GM18873 (cell line): ENCODE data around the gene SH3GL1.

Source experiments
- ATAC-seq: cut with Tn5 transposase; IDR thresholded peaks from one replicate; pipeline ENCODE4 v1.9.1; 2021; ENCODE audit warnings: mild to moderate bottlenecking, moderate library complexity, moderate number of reproducible peaks; ENCODE audit not compliant: unreplicated experiment, low FRiP score

Gene SH3GL1

DNA sequence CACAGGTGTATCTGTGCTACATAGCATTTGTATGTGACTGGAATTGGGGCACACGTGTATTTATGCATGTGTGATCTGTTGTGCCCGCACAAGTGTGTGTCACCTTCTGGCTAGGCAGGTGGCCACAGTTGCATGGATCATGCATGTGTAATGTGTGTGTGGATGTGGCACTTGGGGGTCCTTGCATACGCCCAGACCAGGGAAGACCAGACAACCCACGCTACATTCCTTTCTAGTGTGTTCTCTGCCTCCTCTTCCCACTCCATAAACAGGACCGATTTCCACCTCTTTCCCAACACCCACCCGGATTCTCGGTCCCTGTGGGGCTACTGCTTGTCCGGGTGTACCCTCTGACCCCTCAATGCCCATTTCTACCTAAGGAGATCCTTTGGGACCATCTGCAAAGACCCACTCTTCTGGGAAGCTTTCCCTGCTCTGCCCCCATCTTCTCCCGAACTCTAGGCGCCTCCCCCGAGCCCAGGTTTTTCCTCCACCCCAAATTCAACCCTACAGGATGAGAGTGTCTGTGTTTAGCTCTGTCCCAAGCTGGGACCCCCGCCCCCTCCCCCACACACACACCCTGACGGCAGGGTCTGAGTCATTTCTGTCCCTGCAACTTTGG, 74.0 kb downstream of the SH3GL1 start:
- no peak for ATAC-seq

DNA sequence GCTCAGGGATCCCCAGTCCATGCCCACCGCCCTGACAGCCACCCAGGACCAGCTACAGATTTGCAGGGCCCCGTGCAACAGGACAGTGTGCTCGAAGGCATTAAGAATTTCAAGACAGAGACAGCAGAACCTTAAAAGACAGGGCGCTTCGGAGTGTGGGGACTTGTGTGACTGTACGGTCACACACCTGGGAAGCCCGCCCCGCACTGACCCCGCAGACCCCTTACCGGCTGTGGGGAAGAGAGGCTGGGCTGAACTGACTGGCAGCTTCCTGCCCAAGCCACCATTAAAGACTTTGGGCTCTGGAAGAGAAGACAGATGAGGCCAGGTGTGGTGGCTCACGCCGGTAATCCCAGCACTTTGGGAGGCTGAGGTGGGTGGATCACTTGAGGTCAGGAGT, 76.1 kb downstream of the SH3GL1 start:
- no peak for ATAC-seq

DNA sequence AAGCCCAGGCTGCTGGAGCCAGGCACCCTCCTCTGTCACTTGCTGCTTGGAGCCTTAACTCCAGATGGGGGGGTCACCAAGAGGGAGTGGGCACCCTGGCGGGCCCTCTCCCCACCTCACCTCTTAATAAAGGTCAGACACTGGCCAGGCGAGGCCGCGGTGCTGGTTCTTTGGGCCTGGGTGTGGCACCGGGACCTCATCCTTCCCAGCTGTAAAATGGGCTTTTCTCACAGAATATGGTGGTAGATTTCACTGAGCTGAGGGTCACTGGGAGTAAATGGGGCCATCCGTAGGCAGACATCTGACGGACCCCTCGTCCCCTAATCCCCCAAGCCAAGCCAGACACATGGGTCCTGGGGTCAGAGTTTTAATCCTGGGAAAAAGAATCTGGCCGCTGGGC, 76.7 kb downstream of the SH3GL1 start:
- no peak for ATAC-seq

DNA sequence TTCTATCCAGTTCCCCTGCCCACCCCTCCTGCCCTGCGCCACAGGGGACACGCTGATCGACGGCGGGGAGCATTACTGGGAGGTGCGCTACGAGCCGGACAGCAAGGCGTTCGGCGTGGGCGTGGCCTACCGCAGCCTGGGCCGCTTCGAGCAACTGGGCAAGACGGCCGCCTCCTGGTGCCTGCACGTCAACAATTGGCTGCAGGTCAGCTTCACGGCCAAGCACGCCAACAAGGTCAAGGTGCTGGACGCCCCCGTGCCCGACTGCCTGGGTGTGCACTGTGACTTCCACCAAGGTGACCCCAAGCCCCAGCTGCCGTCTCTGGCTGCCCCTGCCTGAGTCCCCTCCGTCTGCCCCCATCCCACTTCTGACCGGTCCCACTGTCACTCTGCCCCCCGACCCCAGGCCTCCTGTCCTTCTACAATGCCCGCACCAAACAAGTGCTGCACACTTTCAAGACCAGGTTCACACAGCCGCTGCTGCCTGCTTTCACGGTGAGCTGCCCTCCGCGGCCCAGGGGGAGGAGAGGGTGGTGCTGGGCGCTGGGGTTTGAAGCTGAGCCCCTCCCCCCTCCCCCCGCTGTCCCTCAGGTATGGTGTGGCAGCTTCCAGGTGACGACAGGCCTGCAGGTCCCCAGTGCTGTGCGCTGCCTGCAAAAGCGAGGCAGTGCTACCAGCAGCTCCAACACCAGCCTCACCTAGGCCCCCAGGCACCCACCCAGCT, 77.2 kb downstream of the SH3GL1 start:
- ATAC-seq: no peak

DNA sequence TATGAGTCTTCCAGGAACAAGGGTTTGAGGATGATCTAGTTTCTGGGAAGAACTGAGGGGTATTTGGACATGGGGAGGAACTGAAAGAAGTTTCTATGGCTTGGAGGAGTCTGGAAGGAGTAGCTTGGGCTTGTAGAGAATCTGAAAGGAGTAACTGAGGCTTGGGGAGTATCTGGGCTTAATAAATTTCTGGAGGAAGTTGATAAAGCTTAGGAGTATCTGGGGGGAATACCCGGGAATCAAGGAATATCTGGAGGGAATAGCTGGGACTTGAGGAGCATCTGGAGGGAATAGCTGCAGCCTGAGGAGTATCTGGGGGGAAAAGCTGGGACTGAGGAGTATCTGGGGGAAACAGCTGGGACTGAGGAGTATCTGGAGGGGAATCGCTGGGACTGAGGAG, 79.9 kb downstream of the SH3GL1 start:
- no peak for ATAC-seq

DNA sequence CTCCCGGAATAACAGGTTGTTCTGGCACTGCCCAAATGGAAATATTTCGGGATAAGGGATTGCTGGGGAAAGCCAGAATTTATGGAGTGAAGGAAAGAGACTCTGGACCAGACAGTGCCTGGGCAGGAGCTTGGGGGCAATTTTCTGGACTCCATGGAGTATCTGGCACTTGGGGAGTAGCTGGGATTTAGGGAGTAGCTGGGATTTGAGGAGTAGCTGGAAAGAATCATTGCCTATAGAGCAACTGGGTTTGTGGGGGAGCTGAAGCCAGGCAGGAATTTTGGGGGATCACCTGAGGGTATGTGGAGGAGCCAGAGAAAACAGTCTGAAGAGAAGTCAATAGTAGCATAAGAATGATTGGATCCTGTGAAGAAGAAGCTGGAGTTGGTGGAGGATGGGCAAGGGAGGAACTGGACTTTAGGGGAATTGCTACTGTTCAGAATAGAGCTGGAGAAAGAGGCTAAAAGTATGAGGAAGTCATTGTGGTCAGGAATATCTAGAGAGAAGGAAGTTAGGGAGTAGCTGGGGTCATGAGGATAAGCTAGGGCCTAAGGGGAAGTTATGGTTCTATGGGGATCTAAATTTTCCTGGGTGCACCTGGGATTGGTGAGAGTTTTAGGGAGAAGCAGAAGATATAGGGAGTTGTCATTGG, 81.2 kb downstream of the SH3GL1 start:
- no peak for ATAC-seq

DNA sequence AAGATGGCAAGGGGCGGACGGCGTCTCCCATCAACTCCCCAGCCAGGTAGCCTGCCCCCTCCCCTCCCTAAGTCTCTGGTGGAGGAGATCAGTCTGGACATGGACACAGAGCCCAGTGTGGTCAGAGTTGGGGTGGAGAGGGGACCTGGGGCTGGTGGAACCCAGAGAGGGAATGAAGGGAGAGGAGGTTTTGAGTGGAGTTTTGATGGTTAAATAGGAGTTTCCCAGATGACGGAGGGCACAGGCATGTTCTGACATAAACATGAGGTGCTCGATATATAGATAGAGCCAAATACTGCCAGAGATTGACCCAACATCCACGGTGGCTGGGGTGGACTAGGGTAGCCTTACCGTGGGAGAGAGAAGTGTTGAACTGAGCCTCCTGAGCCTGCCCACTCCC, 81.9 kb downstream of the SH3GL1 start:
- no peak for ATAC-seq

DNA sequence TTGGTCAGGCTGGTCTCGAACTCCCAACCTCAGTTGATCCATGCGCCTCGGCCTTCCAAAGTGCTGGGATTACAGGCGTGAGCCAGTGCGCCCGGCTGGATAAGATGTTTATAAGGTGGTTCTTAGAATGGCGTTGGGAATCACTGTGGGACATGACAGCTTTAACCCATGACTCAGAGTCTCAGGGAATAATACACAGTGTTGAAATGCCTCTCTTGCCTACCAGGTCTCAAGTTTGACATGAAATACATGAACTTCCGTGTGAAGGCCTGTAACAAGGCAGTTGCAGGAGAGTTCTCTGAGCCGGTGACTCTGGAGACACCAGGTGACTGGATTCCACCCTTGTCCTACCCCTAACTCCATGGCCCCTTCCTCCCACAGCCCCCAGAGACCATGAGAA, 83.4 kb downstream of the SH3GL1 start:
- no peak for ATAC-seq

DNA sequence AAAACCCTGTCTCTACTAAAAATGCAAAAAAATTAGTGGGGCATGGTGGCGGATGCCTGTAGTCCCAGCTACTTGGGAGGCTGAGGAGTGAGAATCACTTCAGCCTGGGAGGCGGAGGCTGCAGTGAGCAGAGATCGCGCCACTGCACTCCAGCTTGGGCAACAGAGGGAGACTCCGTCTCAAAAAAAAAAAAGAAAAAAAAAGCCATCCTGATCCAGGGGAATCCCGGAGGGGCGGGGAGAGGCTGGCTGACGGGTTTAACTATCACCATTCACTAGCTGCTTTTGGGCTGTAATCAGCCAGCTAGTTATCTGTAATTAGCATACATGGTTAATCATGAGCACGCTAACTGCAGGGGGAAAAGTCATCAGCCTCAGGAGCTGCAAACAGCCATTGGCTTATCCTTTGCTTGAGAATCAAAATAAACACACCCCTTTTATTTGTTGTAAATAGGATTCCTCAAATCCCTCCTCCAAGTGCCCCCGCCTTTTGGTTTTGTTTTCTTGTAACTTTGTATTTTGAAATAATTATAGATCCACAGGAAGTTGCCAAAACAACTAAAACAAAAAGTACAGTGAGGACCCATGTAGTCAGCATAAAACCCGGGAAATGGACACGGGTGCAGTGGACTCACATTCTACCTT, 86.4 kb downstream of the SH3GL1 start:
- no peak for ATAC-seq
